NCI-H524 treated with DMSO at 0.1 percent for 48 hours (cell line): ENCODE measurements around the gene ADGRD1.

Experiments
- DNase-seq: peaks from one replicate; lab custom pipeline; 2025; lab: John Stamatoyannopoulos, UW

ADGRD1 gene

GRCh38 chr12:131042834-131043245 is 89.1 kb downstream of the ADGRD1 start:
- no peak for DNase-seq

- DNase-seq = no peak
Measured at GRCh38 chr12:131043401-131043871, 89.7 kb downstream of the ADGRD1 start.

- DNase-seq = no peak
Measured at GRCh38 chr12:131044136-131044535, 90.4 kb downstream of the ADGRD1 start.

GRCh38 chr12:131044760-131045381 is 91.2 kb downstream of the ADGRD1 start:
- no peak for DNase-seq

- no peak for DNase-seq
Measured at GRCh38 chr12:131045705-131046460, 92.2 kb downstream of the ADGRD1 start.

- DNase-seq = no peak
Measured at GRCh38 chr12:131046813-131047788, 93.4 kb downstream of the ADGRD1 start.

GRCh38 chr12:131047789-131048610 is 94.3 kb downstream of the ADGRD1 start:
- DNase-seq = no peak

- no peak for DNase-seq
Measured at GRCh38 chr12:131048611-131048990, 94.9 kb downstream of the ADGRD1 start.

- DNase-seq = no peak
Measured at GRCh38 chr12:131049002-131049401, 95.3 kb downstream of the ADGRD1 start.

- DNase-seq = no peak
Measured at GRCh38 chr12:131049549-131050339, 96.0 kb downstream of the ADGRD1 start.

- DNase-seq = no peak
Measured at GRCh38 chr12:131050463-131051154, 96.9 kb downstream of the ADGRD1 start.

- DNase-seq = no peak
Measured at GRCh38 chr12:131051155-131051473, 97.4 kb downstream of the ADGRD1 start.

- no peak for DNase-seq
Measured at GRCh38 chr12:131052063-131052781, 98.5 kb downstream of the ADGRD1 start.

- DNase-seq = no peak
Measured at GRCh38 chr12:131052929-131053328, 99.2 kb downstream of the ADGRD1 start.

- no peak for DNase-seq
Measured at GRCh38 chr12:131053567-131053966, 99.9 kb downstream of the ADGRD1 start.

- no peak for DNase-seq
Measured at GRCh38 chr12:131054345-131055092, 100.8 kb downstream of the ADGRD1 start.

- no peak for DNase-seq
Measured at GRCh38 chr12:131055093-131055465, 101.4 kb downstream of the ADGRD1 start.

GRCh38 chr12:131055596-131056233 is 102.0 kb downstream of the ADGRD1 start:
- DNase-seq = no peak
